Ovary (tissue), 3 donors: ENCODE results near the gene NTRK2.

ENCODE experiments used
- CTCF ChIP-seq, 3 donors: fragments of 450-650 bp in 2 of 3; fragments of 200-600 bp in 1 of 3; IDR thresholded peaks; one replicate each; pipeline versions ENCODE4 v1.5.1 to v1.8.0; 2016 to 2022; ENCODE audit warnings: antibody characterized with exemption in 3 of 3, mild to moderate bottlenecking in 1 of 3
- EP300 ChIP-seq: sonication (generic); formaldehyde crosslinking; IDR thresholded peaks from one replicate; pipeline ENCODE4 v1.6.1; 2017; ENCODE audit warnings: antibody characterized with exemption
- POLR2A ChIP-seq: fragments of 450-650 bp; IDR thresholded peaks from one replicate; pipeline ENCODE4 v1.6.1; 2017; ENCODE audit warnings: antibody characterized with exemption, mild to moderate bottlenecking, moderate library complexity
- donor health status: DM: no; HTN: no; CAD: no.

GRCh38 chr9:84903963-84904362 is 234.4 kb downstream of the NTRK2 start:
- TF ChIP-seq CTCF (IDR thresholded peaks at IDR 0.05): no peak
- no peak for TF ChIP-seq POLR2A
- no peak for TF ChIP-seq EP300
